ENCODE data around the gene PYM1.

The PYM1 gene

GRCh38 chr12:55901881-55902490 lies 25.7 kb downstream of the PYM1 start:
- no peak overlapping the region for H3K4me3 ChIP-seq (ENCODE audit: low read depth, low read length)
- H3K27ac ChIP-seq = no peak overlapping the region
- no peak for DNase-seq
- H3K36me3 ChIP-seq = peaks cover 13% of the 10 kb centered on the region; the same call in 1 of the 2 replicates
- no peaks in the 10 kb centered on the region for H3K9me3 ChIP-seq (ENCODE audit: severe bottlenecking)
- no peak for TF ChIP-seq CTCF (IDR thresholded peaks at IDR 0.05; ENCODE audit: low read depth, low read length)
- no peaks in the 10 kb centered on the region for H3K27me3 ChIP-seq (ENCODE audit: insufficient read depth, low read depth, severe bottlenecking)

GRCh38 chr12:55899082-55899481 lies 28.6 kb downstream of the PYM1 start:
- peak; percentile 11 for DNase-seq
- H3K36me3 ChIP-seq = peaks cover 13% of the 10 kb centered on the region; the same call in 1 of the 2 replicates
- H3K27ac ChIP-seq = no peak overlapping the region
- no peaks in the 10 kb centered on the region for H3K9me3 ChIP-seq (ENCODE audit: severe bottlenecking)
- TF ChIP-seq CTCF (IDR thresholded peaks at IDR 0.05; ENCODE audit: low read depth, low read length) = no peak
- H3K4me3 ChIP-seq (ENCODE audit: low read depth, low read length) = no peak overlapping the region
- no peaks in the 10 kb centered on the region for H3K27me3 ChIP-seq (ENCODE audit: insufficient read depth, low read depth, severe bottlenecking)

DNA sequence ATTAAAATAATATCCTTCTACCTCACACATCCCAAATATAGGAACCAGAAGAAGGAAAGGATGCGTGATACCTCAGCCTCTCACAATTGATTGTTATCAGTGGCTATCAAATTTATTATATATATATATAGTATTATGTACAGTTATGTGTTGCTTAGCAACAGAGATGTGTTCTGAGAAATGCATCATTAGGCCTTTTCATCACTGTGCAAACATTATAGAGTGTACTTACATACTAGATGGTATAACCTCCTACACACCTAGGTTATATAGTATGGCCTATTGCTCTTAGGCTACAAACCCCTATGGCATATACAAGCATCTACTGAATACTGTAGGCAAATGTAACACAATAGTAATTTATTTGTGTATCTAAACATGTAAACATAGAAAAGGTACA lies 34.0 kb downstream of the PYM1 start:
- Histone ChIP-seq H3K27ac (no peak overlapping the region), H3K27me3 (ENCODE audit: insufficient read depth, low read depth, severe bottlenecking) (no peaks in the 10 kb centered on the region), H3K9me3 (ENCODE audit: severe bottlenecking) (no peaks in the 10 kb centered on the region), H3K4me3 (ENCODE audit: low read depth, low read length) (no peak overlapping the region), H3K36me3 (no peaks in the 10 kb centered on the region)
- DNase-seq = no peak
- TF ChIP-seq CTCF (IDR thresholded peaks at IDR 0.05; ENCODE audit: low read depth, low read length) = no peak

- H3K36me3 ChIP-seq = no peaks in the 10 kb centered on the region
Measured at GRCh38 chr12:55891310-55891709, 36.4 kb downstream of the PYM1 start.

DNA sequence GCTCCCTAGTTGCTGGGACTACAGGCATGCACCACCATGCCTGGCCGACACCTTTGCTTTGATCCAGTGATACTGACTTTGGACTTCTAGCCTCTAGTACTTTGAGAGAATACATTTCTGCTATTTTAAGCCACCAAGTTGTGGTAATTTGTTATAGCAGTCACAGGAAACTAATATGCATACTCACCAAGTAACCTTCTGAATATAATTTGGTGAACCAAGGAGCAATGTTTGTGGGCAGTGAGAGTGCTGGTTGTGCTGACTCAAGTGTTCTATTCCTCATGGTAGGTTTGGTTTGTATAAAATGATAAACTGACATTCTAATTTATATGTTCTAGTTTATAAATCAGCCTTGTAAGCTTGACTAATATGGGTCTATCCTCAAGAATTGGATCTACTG lies 42.6 kb downstream of the PYM1 start:
- no peak overlapping the region for H3K27ac ChIP-seq
- H3K36me3 ChIP-seq = no peaks in the 10 kb centered on the region
- no peak overlapping the region for H3K4me3 ChIP-seq (ENCODE audit: low read depth, low read length)
- no peak for TF ChIP-seq CTCF (IDR thresholded peaks at IDR 0.05; ENCODE audit: low read depth, low read length)
- no peaks in the 10 kb centered on the region for H3K9me3 ChIP-seq (ENCODE audit: severe bottlenecking)
- H3K27me3 ChIP-seq (ENCODE audit: insufficient read depth, low read depth, severe bottlenecking) = no peaks in the 10 kb centered on the region
- DNase-seq = no peak

More at GRCh38 chr12:55891310-55891709, 36.4 kb downstream of the PYM1 start:
- Histone ChIP-seq H3K9me3 (ENCODE audit: severe bottlenecking) (no peaks in the 10 kb centered on the region), H3K27me3 (ENCODE audit: insufficient read depth, low read depth, severe bottlenecking) (no peaks in the 10 kb centered on the region), H3K27ac (no peak overlapping the region), H3K4me3 (ENCODE audit: low read depth, low read length) (no peak overlapping the region)
- DNase-seq = no peak
- no peak for TF ChIP-seq CTCF (IDR thresholded peaks at IDR 0.05; ENCODE audit: low read depth, low read length)

DNA sequence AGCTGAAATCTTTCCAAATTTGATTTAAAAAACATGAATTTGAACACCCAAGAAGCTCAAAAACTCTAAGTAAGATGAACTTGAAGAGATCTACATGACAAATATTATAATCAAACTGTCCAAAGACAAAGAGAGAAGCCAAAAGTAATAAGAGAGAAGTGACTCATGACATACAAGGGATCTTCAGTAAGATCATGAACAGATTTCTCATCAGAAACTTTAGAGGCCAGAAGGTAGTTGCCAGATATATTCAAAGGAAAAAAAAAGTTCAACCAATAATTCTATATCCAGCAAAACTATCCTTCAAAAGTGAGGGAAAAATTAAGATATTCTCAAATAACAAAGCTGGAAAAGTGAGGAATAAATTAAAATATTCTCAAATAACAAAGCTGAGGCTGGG lies 49.9 kb downstream of the PYM1 start:
- Histone ChIP-seq H3K27ac (no peak overlapping the region), H3K27me3 (ENCODE audit: insufficient read depth, low read depth, severe bottlenecking) (no peaks in the 10 kb centered on the region), H3K9me3 (ENCODE audit: severe bottlenecking) (peaks cover 3% of the 10 kb centered on the region), H3K36me3 (no peaks in the 10 kb centered on the region), H3K4me3 (ENCODE audit: low read depth, low read length) (no peak overlapping the region)
- no peak for TF ChIP-seq CTCF (IDR thresholded peaks at IDR 0.05; ENCODE audit: low read depth, low read length)
- no peak for DNase-seq

Data from WERI-Rb-1 (cell line).